HG02884 (cell line): ENCODE measurements around the gene FASN.

Source experiments
- ATAC-seq: cut with Tn5 transposase; IDR thresholded peaks from one replicate; pipeline ENCODE4 v1.9.1; 2021; ENCODE audit warnings: mild to moderate bottlenecking, moderate library complexity; ENCODE audit not compliant: unreplicated experiment

Gene FASN

GRCh38 chr17:82059272-82060000, 38.6 kb downstream of the FASN start:
- ATAC-seq, result no peak

- ATAC-seq, result no peak
These were observed 39.2 kb downstream of the FASN start for GRCh38 chr17:82058855-82059249.

GRCh38 chr17:82058230-82058854, 39.7 kb downstream of the FASN start:
- ATAC-seq, result no peak

GRCh38 chr17:82056729-82057621, 41.1 kb downstream of the FASN start:
- ATAC-seq, result no peak

GRCh38 chr17:82055965-82056728, 41.9 kb downstream of the FASN start:
- ATAC-seq, result no peak

GRCh38 chr17:82055023-82055964, 42.7 kb downstream of the FASN start:
- no peak for ATAC-seq

- no peak for ATAC-seq
These were observed 43.5 kb downstream of the FASN start for GRCh38 chr17:82054351-82055022.

GRCh38 chr17:82053556-82054263, 44.3 kb downstream of the FASN start:
- ATAC-seq, result no peak

GRCh38 chr17:82053130-82053529, 44.9 kb downstream of the FASN start:
- ATAC-seq, result no peak

- ATAC-seq, result no peak
These were observed 45.4 kb downstream of the FASN start for GRCh38 chr17:82052638-82053059.

- no peak for ATAC-seq
These were observed 46.0 kb downstream of the FASN start, which contains the start of the genes GPS1 and RFNG for GRCh38 chr17:82051776-82052637. Gene GPS1 (plus strand): TSS chr17:82051898. CDS start chr17:82051932, 34 bp downstream. Gene RFNG (minus strand): TSS chr17:82051811. CDS start chr17:82051766, 45 bp downstream.

- no peak for ATAC-seq
These were observed 47.0 kb downstream of the FASN start for GRCh38 chr17:82050761-82051641.

GRCh38 chr17:82050152-82050760, 47.8 kb downstream of the FASN start:
- ATAC-seq, result no peak

GRCh38 chr17:82049521-82049971, 48.5 kb downstream of the FASN start:
- no peak for ATAC-seq

GRCh38 chr17:82049106-82049505, 48.9 kb downstream of the FASN start:
- no peak for ATAC-seq

- ATAC-seq, result no peak
These were observed 49.5 kb downstream of the FASN start for GRCh38 chr17:82048571-82048971.
